Ishikawa (cell line): ENCODE data around the gene USP14.

Source experiments
- CEBPB ChIP-seq: IDR thresholded peaks from 2 replicates; pipeline ENCODE4 v1.6.1; 2012
- EGR1 ChIP-seq: IDR thresholded peaks from 2 replicates; pipeline ENCODE4 v1.6.1; 2012
- RAD21 ChIP-seq: IDR thresholded peaks from 2 replicates; pipeline ENCODE4 v1.6.1; 2012; ENCODE audit warnings: low read depth

DNA sequence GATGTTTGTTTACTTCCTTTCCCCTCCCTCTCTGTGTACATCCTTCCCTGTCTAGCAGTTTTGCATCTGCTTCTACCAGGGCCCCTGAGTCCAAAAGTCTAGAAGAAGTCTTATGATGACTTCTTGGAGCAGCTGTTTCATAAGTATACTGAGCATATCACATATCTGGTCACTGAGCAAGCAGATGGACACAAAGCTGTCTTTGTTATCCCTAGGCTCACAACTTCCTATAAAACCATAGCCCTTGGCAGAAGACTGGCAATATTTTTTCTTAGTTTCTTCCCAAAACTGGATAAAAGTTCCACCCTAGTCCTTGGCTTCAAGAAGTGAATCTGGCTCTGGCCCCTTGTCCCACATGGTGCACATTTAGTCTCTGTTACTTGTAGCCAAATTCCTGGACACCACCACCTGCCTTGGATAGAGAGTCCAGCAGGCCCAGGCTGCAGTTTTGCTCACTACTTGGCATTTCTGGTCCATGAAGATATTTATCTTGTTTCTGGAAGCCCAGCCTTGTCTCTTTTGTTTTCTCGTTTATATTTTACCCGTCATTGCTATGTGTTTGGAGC is 87.0 kb downstream of the USP14 start:
- no peak for TF ChIP-seq RAD21
- no peak for TF ChIP-seq EGR1
- TF ChIP-seq CEBPB = no peak
